ENCODE data around the gene NRIP2.

Gene NRIP2

GRCh38 chr12:2834581-2835491, at the start of gene NRIP2:
NRIP2 (minus strand) TSS chr12:2835035; CDS start chr12:2834983, 52 bp downstream.
- H3K4me1 ChIP-seq (ENCODE audit: control insufficient read depth in 1 of 2, insufficient read depth in 1 of 2, low read depth in 1 of 2, low read length in 1 of 2), result peaks cover 6 to 7% of the 10 kb centered on the region in 2 experiments
- no peak within 1 kb of the TSS for H3K4me3 ChIP-seq (ENCODE audit: low read depth in 1 of 2, low read length in 1 of 2)
- no peaks in the 10 kb centered on the region for H3K9me3 ChIP-seq
- no peak within 1 kb of the TSS for H3K27ac ChIP-seq
- no peaks in the 10 kb centered on the region for H3K36me3 ChIP-seq
- H3K27me3 ChIP-seq, result peaks cover 10% of the 10 kb centered on the region
- TF ChIP-seq CTCF (IDR thresholded peaks at IDR 0.05), result no peak

- H3K4me3 ChIP-seq (ENCODE audit: low read depth in 1 of 2, low read length in 1 of 2), result no peak overlapping the region
- no peaks in the 10 kb centered on the region for H3K9me3 ChIP-seq
- H3K27me3 ChIP-seq, result no peaks in the 10 kb centered on the region
- no peak overlapping the region for H3K27ac ChIP-seq
- no peaks in the 10 kb centered on the region for H3K36me3 ChIP-seq
- no peak for TF ChIP-seq CTCF (IDR thresholded peaks at IDR 0.05)
- peaks cover 29% of the 10 kb centered on the region in 2 experiments for H3K4me1 ChIP-seq (ENCODE audit: control insufficient read depth in 1 of 2, insufficient read depth in 1 of 2, low read depth in 1 of 2, low read length in 1 of 2)
Observed at GRCh38 chr12:2879853-2880252, 45.0 kb upstream of the NRIP2 start.

GRCh38 chr12:2877953-2878732, 43.3 kb upstream of the NRIP2 start:
- Histone ChIP-seq H3K4me1 (ENCODE audit: control insufficient read depth in 1 of 2, insufficient read depth in 1 of 2, low read depth in 1 of 2, low read length in 1 of 2) (peaks cover 29% of the 10 kb centered on the region in 2 experiments), H3K36me3 (no peaks in the 10 kb centered on the region), H3K9me3 (no peaks in the 10 kb centered on the region), H3K4me3 (ENCODE audit: low read depth in 1 of 2, low read length in 1 of 2) (peak overlapping the region; percentile 82 to 97), H3K27me3 (no peaks in the 10 kb centered on the region), H3K27ac (peak overlapping the region; percentile 76)
- TF ChIP-seq CTCF (IDR thresholded peaks at IDR 0.05), result no peak

- TF ChIP-seq CTCF (IDR thresholded peaks at IDR 0.05), result peak; percentile 53
- Histone ChIP-seq H3K27ac (peak within 1 kb of the TSS; percentile 76), H3K27me3 (no peaks in the 10 kb centered on the region), H3K9me3 (no peaks in the 10 kb centered on the region), H3K4me1 (ENCODE audit: control insufficient read depth in 1 of 2, insufficient read depth in 1 of 2, low read depth in 1 of 2, low read length in 1 of 2) (peaks cover 29% of the 10 kb centered on the region in 2 experiments), H3K36me3 (peaks cover under 1% of the 10 kb centered on the region), H3K4me3 (ENCODE audit: low read depth in 1 of 2, low read length in 1 of 2) (peak within 1 kb of the TSS; percentile 82 to 97)
Observed at GRCh38 chr12:2877047-2877952, 42.5 kb upstream of the NRIP2 start, which contains the start of the genes FOXM1 and RHNO1. FOXM1 (minus strand) TSS chr12:2877174; CDS start chr12:2874478, 2,696 bp downstream. RHNO1 (plus strand) TSS chr12:2877223; CDS start chr12:2885367, 8,144 bp downstream.

Measured in neutrophil (primary cell).